Panc1 (cell line): ENCODE measurements around the gene CPEB2.

Experiments
- CTCF ChIP-seq: fragments of 450-650 bp; IDR thresholded peaks from 2 replicates; pipeline ENCODE4 v1.5.1; 2017; ENCODE audit warnings: mild to moderate bottlenecking
- POLR2AphosphoS5 ChIP-seq: IDR thresholded peaks from 2 replicates; pipeline ENCODE4 v1.6.1; 2012; ENCODE audit warnings: mild to moderate bottlenecking, low read depth, low read length, moderate library complexity
- SIN3A ChIP-seq: IDR thresholded peaks from 2 replicates; pipeline ENCODE4 v1.6.1; 2012; ENCODE audit warnings: low read depth, mild to moderate bottlenecking, low read length, moderate library complexity, borderline replicate concordance; ENCODE audit not compliant: insufficient read depth
- TCF7L2 ChIP-seq: IDR thresholded peaks from 2 replicates; pipeline ENCODE4 v1.6.1; 2011; ENCODE audit warnings: mild to moderate bottlenecking, low read depth, low read length, inconsistent platforms
- TF ChIP-seq, protein P1 (sequence below), 2 experiments: IDR thresholded peaks; 2 replicates each; pipeline ENCODE4 v1.6.1; 2011 to 2012; ENCODE audit warnings: low read depth in 2 of 2, control low read depth in 1 of 2, low read length in 1 of 2, mild to moderate bottlenecking in 1 of 2, moderate library complexity in 1 of 2; ENCODE audit not compliant: insufficient read depth in 1 of 2

DNA sequence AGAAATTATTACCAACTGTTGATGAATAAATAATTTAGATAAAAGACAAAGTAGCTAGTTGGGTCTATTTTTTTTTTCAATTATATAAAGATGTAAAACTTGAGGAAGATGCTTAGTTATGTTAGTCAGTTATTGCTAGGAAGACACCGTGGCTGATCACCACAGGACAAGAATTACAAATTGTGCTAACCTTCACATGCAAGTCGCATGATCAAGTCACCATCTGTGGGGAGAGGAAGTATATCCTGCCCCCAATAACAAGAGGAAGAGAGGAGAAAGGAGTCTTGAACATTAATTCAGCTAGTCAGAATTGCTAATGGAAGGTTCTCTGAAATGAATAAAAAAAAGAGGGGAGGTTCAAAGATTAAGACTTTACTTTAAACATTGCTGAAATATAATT is 52.3 kb downstream of the CPEB2 start:
- TF ChIP-seq, protein P1, sequence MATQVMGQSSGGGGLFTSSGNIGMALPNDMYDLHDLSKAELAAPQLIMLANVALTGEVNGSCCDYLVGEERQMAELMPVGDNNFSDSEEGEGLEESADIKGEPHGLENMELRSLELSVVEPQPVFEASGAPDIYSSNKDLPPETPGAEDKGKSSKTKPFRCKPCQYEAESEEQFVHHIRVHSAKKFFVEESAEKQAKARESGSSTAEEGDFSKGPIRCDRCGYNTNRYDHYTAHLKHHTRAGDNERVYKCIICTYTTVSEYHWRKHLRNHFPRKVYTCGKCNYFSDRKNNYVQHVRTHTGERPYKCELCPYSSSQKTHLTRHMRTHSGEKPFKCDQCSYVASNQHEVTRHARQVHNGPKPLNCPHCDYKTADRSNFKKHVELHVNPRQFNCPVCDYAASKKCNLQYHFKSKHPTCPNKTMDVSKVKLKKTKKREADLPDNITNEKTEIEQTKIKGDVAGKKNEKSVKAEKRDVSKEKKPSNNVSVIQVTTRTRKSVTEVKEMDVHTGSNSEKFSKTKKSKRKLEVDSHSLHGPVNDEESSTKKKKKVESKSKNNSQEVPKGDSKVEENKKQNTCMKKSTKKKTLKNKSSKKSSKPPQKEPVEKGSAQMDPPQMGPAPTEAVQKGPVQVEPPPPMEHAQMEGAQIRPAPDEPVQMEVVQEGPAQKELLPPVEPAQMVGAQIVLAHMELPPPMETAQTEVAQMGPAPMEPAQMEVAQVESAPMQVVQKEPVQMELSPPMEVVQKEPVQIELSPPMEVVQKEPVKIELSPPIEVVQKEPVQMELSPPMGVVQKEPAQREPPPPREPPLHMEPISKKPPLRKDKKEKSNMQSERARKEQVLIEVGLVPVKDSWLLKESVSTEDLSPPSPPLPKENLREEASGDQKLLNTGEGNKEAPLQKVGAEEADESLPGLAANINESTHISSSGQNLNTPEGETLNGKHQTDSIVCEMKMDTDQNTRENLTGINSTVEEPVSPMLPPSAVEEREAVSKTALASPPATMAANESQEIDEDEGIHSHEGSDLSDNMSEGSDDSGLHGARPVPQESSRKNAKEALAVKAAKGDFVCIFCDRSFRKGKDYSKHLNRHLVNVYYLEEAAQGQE (IDR thresholded peaks at IDR 0.05; ENCODE audit: insufficient read depth in 1 of 2, low read depth in 2 of 2, low read length in 1 of 2), result no peak
- TF ChIP-seq CTCF (no peak), POLR2AphosphoS5 (no peak), SIN3A (no peak), TCF7L2 (no peak)
